Stimulated activated naive CD4-positive, alpha-beta T cell treated with Interleukin-2 at 50 U/mL for 16 hours (primary cell): ENCODE results near the gene PRPS1.
A peak's percentile ranks its signal among the peaks of the same experiment; 100 is the strongest.
"Not testable (repeated sequence)": the region's sequence is repeated elsewhere in the genome, so short reads cannot be mapped to it uniquely, and the experiment has no call there.

ENCODE experiments used
- DNase-seq: peaks from one replicate; lab custom pipeline; 2025; lab: John Stamatoyannopoulos, UW

PRPS1 gene

GRCh38 chrX:107627838-107628661 lies at the start of gene PRPS1:
PRPS1 (plus strand) TSS chrX:107628510; CDS start chrX:107628629, 119 bp downstream.
- DNase-seq = peak; percentile 90

GRCh38 chrX:107579956-107580355 lies 48.4 kb upstream of the PRPS1 start:
- no peak for DNase-seq

GRCh38 chrX:107581923-107582322 lies 46.4 kb upstream of the PRPS1 start:
- DNase-seq = no peak

GRCh38 chrX:107589243-107589642 lies 39.1 kb upstream of the PRPS1 start:
- no peak for DNase-seq

- no peak for DNase-seq
Measured at GRCh38 chrX:107596651-107597050, 31.7 kb upstream of the PRPS1 start.

- DNase-seq = no peak
Measured at GRCh38 chrX:107597264-107597663, 31.0 kb upstream of the PRPS1 start.

GRCh38 chrX:107597791-107598190 lies 30.5 kb upstream of the PRPS1 start:
- no peak for DNase-seq

GRCh38 chrX:107599450-107599861 lies 28.9 kb upstream of the PRPS1 start:
- DNase-seq = no peak

GRCh38 chrX:107600366-107600765 lies 27.9 kb upstream of the PRPS1 start:
- no peak for DNase-seq

- no peak for DNase-seq
Measured at GRCh38 chrX:107601326-107601725, 27.0 kb upstream of the PRPS1 start.

GRCh38 chrX:107601759-107602158 lies 26.6 kb upstream of the PRPS1 start:
- no peak for DNase-seq

- no peak for DNase-seq
Measured at GRCh38 chrX:107602694-107603239, 25.5 kb upstream of the PRPS1 start.

- no peak for DNase-seq
Measured at GRCh38 chrX:107603429-107604159, 24.7 kb upstream of the PRPS1 start.

GRCh38 chrX:107609061-107609460 lies 19.2 kb upstream of the PRPS1 start:
- DNase-seq = not testable (repeated sequence)

- DNase-seq = no peak
Measured at GRCh38 chrX:107610667-107611066, 17.6 kb upstream of the PRPS1 start.

GRCh38 chrX:107619885-107620322 lies 8.4 kb upstream of the PRPS1 start:
- DNase-seq = no peak

GRCh38 chrX:107624893-107625292 lies 3.4 kb upstream of the PRPS1 start:
- DNase-seq = no peak

GRCh38 chrX:107625739-107626138 lies 2.6 kb upstream of the PRPS1 start:
- DNase-seq = no peak

GRCh38 chrX:107626481-107626880 lies 1.8 kb upstream of the PRPS1 start:
- DNase-seq = no peak

GRCh38 chrX:107626916-107627315 lies 1.4 kb upstream of the PRPS1 start:
- DNase-seq = no peak

GRCh38 chrX:107628662-107629539 lies 591 bp downstream of the PRPS1 start:
- peak; percentile 44 for DNase-seq

GRCh38 chrX:107629540-107629909 lies 1.2 kb downstream of the PRPS1 start:
- peak; percentile 0 for DNase-seq
